Stomach (tissue), 9 donors: ENCODE results near the gene HMGN5. TPM values are rescaled to one million over a fixed set of nuclear protein-coding genes. Genes with fewer than 3 reads are reported as not detected.

Source experiments
- DNase-seq, 2 donors: peaks; one replicate each; pipeline versions ENCODE4 v3.0.0 to v3.0.0-alpha.2; 2013 to 2019
- H3K27ac ChIP-seq, 5 donors: fragments of 200-600 bp in 4 of 5; sonication (generic) in 4 of 5; one replicate each; pipeline ENCODE4 v1.5.1; 2013 to 2019; ENCODE audit warnings: mild to moderate bottlenecking in 1 of 5, moderate library complexity in 1 of 5
- H3K27me3 ChIP-seq, 3 donors: fragments of 200-600 bp; sonication (generic); one replicate each; pipeline ENCODE4 v1.5.1; 2017 to 2019; ENCODE audit warnings: mixed run types in 1 of 3
- H3K36me3 ChIP-seq, 4 donors: fragments of 200-600 bp; sonication (generic); 1 replicate in 3 of 4; 2 replicates in 1 of 4; pipeline ENCODE4 v1.5.1; 2016 to 2019
- H3K4me1 ChIP-seq, 4 donors: fragments of 200-600 bp; sonication (generic); one replicate each; pipeline ENCODE4 v1.5.1; 2016 to 2019
- H3K4me3 ChIP-seq, 4 donors: fragments of 200-600 bp; sonication (generic) in 3 of 4; one replicate each; pipeline ENCODE4 v1.5.1; 2016 to 2019; ENCODE audit warnings: mild to moderate bottlenecking in 1 of 4
- H3K9me3 ChIP-seq, 4 donors: fragments of 200-600 bp; sonication (generic); one replicate each; pipeline ENCODE4 v1.5.1; 2016 to 2019
- EP300 ChIP-seq: sonication (generic); formaldehyde crosslinking; IDR thresholded peaks from one replicate; pipeline ENCODE4 v1.6.1; 2017; ENCODE audit warnings: antibody characterized with exemption
- POLR2A ChIP-seq, 4 donors: fragments of 450-650 bp; IDR thresholded peaks; one replicate each; pipeline ENCODE4 v1.6.1; 2016; ENCODE audit warnings: antibody characterized with exemption in 4 of 4, control low read depth in 2 of 4, mild to moderate bottlenecking in 1 of 4, moderate library complexity in 1 of 4
- POLR2AphosphoS5 ChIP-seq, 3 donors: sonication (generic); formaldehyde crosslinking; IDR thresholded peaks; one replicate each; pipeline ENCODE4 v1.6.1; 2016; ENCODE audit warnings: antibody characterized with exemption in 3 of 3
- WGBS, 5 donors: extraction: QIAGEN DNeasy Blood & Tissue Kit in 3 of 5; methylation state at CpG; one replicate each; pipeline versions ENCODE4 v1.1.5 to v1.1.7; 2013 to 2018; 5-methylcytosine and 5-hydroxymethylcytosine counted together
- intact Hi-C: fragments of 100-400 bp; cut with DNase I; formaldehyde crosslinking; loops from one replicate; pipeline ENCODE4 v1.15.1; 2023; ENCODE audit warnings: low total_unique reads
- polyA plus RNA-seq, 3 donors: library from polyadenylated mRNA; stranded (reverse); fragments of 200-250 nt; gene quantifications; one replicate each; pipeline ENCODE4 v1.2.3, GENCODE V29; 2013
- total RNA-seq, 5 donors: library from RNA; depleted of rRNA; stranded (reverse); fragments of >200 nt; gene quantifications; one replicate each; pipeline versions ENCODE4 v1.1.0 to v1.2.3, GENCODE V29; 2014 to 2016
- TF ChIP-seq, protein P1 (sequence below), 7 experiments: fragments of 450-650 bp in 4 of 7; fragments of 200-600 bp in 3 of 7; sonication (generic) in 3 of 7; IDR thresholded peaks; one replicate each; pipeline ENCODE4 v1.5.1; 2016 to 2019; ENCODE audit warnings: antibody characterized with exemption in 7 of 7, control low read depth in 2 of 7, mild to moderate bottlenecking in 1 of 7
- donor health status: healthy with polysubstance abuse.
- donor health status: Bipolar disorder and iron deficiency.
- donor health status: healthy.

The HMGN5 gene
- total and polyA plus RNA-seq, 8 donors, result 1.2 to 36.2 (median 10.7) TPM; not detected in 1

DNA sequence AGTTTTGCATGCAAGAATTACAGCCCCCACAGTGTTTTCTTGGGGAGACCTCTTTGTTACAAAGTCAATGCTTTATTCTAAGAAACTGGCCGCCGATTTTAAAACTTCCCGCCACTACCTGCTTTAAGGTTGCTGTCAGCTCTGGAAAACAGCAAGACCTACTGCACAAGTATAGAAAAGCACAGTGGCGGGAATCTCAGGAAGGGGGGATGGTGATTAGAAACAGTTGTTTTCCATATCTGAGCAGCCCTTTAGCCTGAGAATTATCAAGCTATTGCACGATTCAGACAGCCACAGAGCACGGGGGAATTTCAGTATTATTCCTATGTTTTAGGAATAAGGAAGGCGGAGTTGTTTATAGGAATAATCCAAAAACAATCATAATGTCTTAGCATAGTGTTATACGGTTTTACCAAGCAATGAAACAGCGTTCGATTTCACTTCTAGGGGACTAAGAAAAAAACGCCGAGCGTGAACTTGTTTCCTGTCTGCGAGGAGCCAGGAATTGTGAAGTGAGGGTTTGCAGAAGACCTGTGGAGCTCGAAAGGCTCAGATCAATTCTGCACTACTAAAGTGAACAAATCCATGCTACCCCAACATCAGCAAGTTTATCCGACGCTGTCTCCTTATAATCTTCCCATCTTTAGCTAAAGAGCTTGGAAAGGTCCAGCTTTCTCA, 81.3 kb downstream of the HMGN5 start:
- WGBS, 5 donors, result 0 to 28% (median 5%) methylated on average over 16 to 17 of the region's 17 CpGs
- no peaks in the 10 kb centered on the region for H3K9me3 ChIP-seq
- H3K36me3 ChIP-seq, result no peaks in the 10 kb centered on the region
- peak in 1 of 2 donors; percentile 15 for DNase-seq
- H3K27me3 ChIP-seq, result no peaks in the 10 kb centered on the region
- TF ChIP-seq POLR2AphosphoS5 (IDR thresholded peaks at IDR 0.05), result no peak
- TF ChIP-seq, protein P1, sequence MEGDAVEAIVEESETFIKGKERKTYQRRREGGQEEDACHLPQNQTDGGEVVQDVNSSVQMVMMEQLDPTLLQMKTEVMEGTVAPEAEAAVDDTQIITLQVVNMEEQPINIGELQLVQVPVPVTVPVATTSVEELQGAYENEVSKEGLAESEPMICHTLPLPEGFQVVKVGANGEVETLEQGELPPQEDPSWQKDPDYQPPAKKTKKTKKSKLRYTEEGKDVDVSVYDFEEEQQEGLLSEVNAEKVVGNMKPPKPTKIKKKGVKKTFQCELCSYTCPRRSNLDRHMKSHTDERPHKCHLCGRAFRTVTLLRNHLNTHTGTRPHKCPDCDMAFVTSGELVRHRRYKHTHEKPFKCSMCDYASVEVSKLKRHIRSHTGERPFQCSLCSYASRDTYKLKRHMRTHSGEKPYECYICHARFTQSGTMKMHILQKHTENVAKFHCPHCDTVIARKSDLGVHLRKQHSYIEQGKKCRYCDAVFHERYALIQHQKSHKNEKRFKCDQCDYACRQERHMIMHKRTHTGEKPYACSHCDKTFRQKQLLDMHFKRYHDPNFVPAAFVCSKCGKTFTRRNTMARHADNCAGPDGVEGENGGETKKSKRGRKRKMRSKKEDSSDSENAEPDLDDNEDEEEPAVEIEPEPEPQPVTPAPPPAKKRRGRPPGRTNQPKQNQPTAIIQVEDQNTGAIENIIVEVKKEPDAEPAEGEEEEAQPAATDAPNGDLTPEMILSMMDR (IDR thresholded peaks at IDR 0.05), result peak in 1 of 7 experiments; percentile 26
- TF ChIP-seq EP300, result no peak
- TF ChIP-seq POLR2A (IDR thresholded peaks at IDR 0.05), result no peak
- H3K27ac ChIP-seq, result peak overlapping the region in 4 of 5 donors; percentile 58 to 76 (median 70)
- peaks cover 0 to 8% (median 3%) of the 10 kb centered on the region in 4 donors for H3K4me1 ChIP-seq
- peak overlapping the region; percentile 38 to 61 (median 53) for H3K4me3 ChIP-seq
- intact Hi-C loops, result no loop called here

DNA sequence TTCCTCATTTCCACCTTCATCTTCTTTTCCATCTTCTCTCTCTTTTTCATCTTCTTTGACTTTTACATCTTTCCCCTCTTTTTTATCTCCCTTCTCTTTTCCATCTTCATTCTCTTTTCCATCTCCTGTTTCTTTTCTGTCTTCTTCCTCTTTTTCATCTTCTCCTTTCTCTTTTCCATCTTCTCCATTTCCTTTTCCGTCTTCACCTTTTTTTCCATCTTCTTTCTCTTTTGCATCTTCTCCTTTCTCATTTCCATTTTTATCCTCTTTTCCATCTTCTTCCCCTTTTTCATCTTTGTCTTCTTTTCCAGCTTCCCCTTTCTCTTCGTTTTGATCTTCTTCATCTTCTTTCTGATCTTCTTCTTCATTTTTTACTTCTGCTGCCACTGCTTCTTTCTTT, 87.0 kb downstream of the HMGN5 start:
- 56 to 80% (median 79%) methylated on average over 2 of the region's 2 CpGs for WGBS, 5 donors
- Histone ChIP-seq H3K27me3 (no peaks in the 10 kb centered on the region), H3K4me3 (no peak overlapping the region), H3K9me3 (no peaks in the 10 kb centered on the region), H3K36me3 (no peaks in the 10 kb centered on the region), H3K4me1 (peaks cover 0 to 3% (median under 1%) of the 10 kb centered on the region in 4 donors), H3K27ac (no peak overlapping the region)
- intact Hi-C loops, result no loop called here
- DNase-seq, result no peak
- TF ChIP-seq EP300 (no peak), POLR2A (IDR thresholded peaks at IDR 0.05) (no peak), POLR2AphosphoS5 (IDR thresholded peaks at IDR 0.05) (no peak)
- TF ChIP-seq, protein P1 (IDR thresholded peaks at IDR 0.05), result no peak

GRCh38 chrX:81110286-81110685, 91.4 kb downstream of the HMGN5 start:
- Histone ChIP-seq H3K9me3 (peaks cover 0 to 17% (median 4%) of the 10 kb centered on the region in 4 donors), H3K27me3 (peaks cover 0 to 4% (median 0%) of the 10 kb centered on the region in 3 donors), H3K4me1 (no peaks in the 10 kb centered on the region), H3K27ac (no peak overlapping the region), H3K36me3 (no peaks in the 10 kb centered on the region), H3K4me3 (no peak overlapping the region)
- TF ChIP-seq POLR2AphosphoS5 (IDR thresholded peaks at IDR 0.05), result no peak
- 74 to 95% (median 89%) methylated on average over 3 of the region's 3 CpGs for WGBS, 5 donors
- intact Hi-C loops, result no loop called here
- no peak for DNase-seq

DNA sequence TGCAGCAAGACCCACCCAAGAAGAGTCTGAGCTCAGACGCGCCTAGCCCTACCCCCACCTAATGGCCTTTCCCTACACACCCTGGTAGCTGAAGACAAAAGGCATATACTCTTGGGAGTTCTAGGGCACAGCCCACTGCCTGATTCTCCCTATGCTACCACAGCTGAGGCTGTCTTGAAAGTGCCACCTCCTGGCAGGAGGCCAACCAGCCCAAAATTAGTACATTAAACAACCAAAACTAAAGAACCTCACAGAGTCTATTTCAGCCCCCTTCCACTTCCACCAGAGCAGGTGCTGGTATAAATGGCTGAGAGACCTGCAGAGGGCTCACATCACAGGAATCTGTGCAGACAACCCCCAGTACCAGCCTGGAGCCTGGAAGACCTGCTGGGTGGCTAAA, 119.1 kb downstream of the HMGN5 start:
- H3K27ac ChIP-seq, result no peak overlapping the region
- no peaks in the 10 kb centered on the region for H3K36me3 ChIP-seq
- H3K9me3 ChIP-seq, result peaks cover 0 to 7% (median 3%) of the 10 kb centered on the region in 4 donors
- no peaks in the 10 kb centered on the region for H3K4me1 ChIP-seq
- H3K4me3 ChIP-seq, result no peak overlapping the region
- no peaks in the 10 kb centered on the region for H3K27me3 ChIP-seq
- no peak for DNase-seq
- whole genome bisulfite sequencing, 5 donors, result 92 to 100% (median 97%) methylated on average over 2 of the region's 2 CpGs; no CpG with 5 or more reads in 1 of the 5 donors
- TF ChIP-seq POLR2AphosphoS5 (IDR thresholded peaks at IDR 0.05), result no peak
- TF ChIP-seq EP300, result no peak
- intact Hi-C loops, result no loop called here

Other genes starting within 250 kb of the HMGN5 start
- gene SH3BGRL, start 189 bp upstream of the HMGN5 start, total RNA-seq, result 100 to 1,000 TPM in 3 of 5 donors, 10 to 100 TPM in 2; 37.1 to 379 (median 154) TPM
- 100 to 1,000 TPM in 1 of 3 donors, 10 to 100 TPM in 2; 95.4 to 124 (median 95.8) TPM for gene SH3BGRL, start 189 bp upstream of the HMGN5 start, polyA plus RNA-seq